Neutrophil (primary cell): Measurements from ENCODE around the gene MYO7B.

Experiments
- H3K27ac ChIP-seq: fragments of 200-600 bp; sonication (generic); 2 replicates; pipeline ENCODE4 v1.5.1; 2016; ENCODE audit warnings: mild to moderate bottlenecking, moderate library complexity
- H3K27me3 ChIP-seq: fragments of 200-600 bp; sonication (generic); 2 replicates; pipeline ENCODE4 v1.6.0; 2016; ENCODE audit warnings: mild to moderate bottlenecking
- H3K36me3 ChIP-seq: fragments of 200-600 bp; sonication (generic); 2 replicates; pipeline ENCODE4 v1.5.1; 2017
- H3K4me1 ChIP-seq, 2 experiments: fragments of 200-600 bp in 1 of 2; sonication (generic) in 1 of 2; 1 replicate in 1 of 2; 2 replicates in 1 of 2; pipeline versions ENCODE4 v1.5.1 to v1.6.1; 2013 to 2016; ENCODE audit warnings: low read depth in 1 of 2, low read length in 1 of 2, mild to moderate bottlenecking in 1 of 2, moderate library complexity in 1 of 2; ENCODE audit not compliant: control insufficient read depth in 1 of 2, insufficient read depth in 1 of 2
- H3K4me3 ChIP-seq, 2 experiments: fragments of 200-600 bp in 1 of 2; sonication (generic) in 1 of 2; 1 replicate in 1 of 2; 2 replicates in 1 of 2; pipeline ENCODE4 v1.5.1; 2013 to 2016; ENCODE audit warnings: low read depth in 1 of 2, low read length in 1 of 2, mild to moderate bottlenecking in 1 of 2, moderate library complexity in 1 of 2
- H3K9me3 ChIP-seq: fragments of 200-600 bp; sonication (generic); 2 replicates; pipeline ENCODE4 v1.5.1; 2016
- CTCF ChIP-seq: fragments of 200-600 bp; sonication (generic); IDR thresholded peaks from 2 replicates; pipeline ENCODE4 v1.5.1; 2016; ENCODE audit warnings: antibody characterized with exemption

The MYO7B gene

GRCh38 chr2:127586746-127587295 is 51.3 kb downstream of the MYO7B start:
- Histone ChIP-seq H3K4me1 (peaks cover 0 to 6% of the 10 kb centered on the region in 2 experiments), H3K27me3 (no peaks in the 10 kb centered on the region), H3K36me3 (peaks cover 22% of the 10 kb centered on the region), H3K4me3 (no peak overlapping the region), H3K27ac (no peak overlapping the region), H3K9me3 (no peaks in the 10 kb centered on the region)
- no peak for TF ChIP-seq CTCF

- Histone ChIP-seq H3K27ac (no peak overlapping the region), H3K4me1 (peaks cover 0 to 6% of the 10 kb centered on the region in 2 experiments), H3K27me3 (no peaks in the 10 kb centered on the region), H3K9me3 (no peaks in the 10 kb centered on the region), H3K36me3 (peaks cover 22% of the 10 kb centered on the region), H3K4me3 (no peak overlapping the region)
- no peak for TF ChIP-seq CTCF
Measured at GRCh38 chr2:127588241-127588640, 52.8 kb downstream of the MYO7B start.

- H3K36me3 ChIP-seq = peaks cover 15% of the 10 kb centered on the region
Measured at GRCh38 chr2:127589358-127589757, 53.9 kb downstream of the MYO7B start.

GRCh38 chr2:127589841-127590240 is 54.4 kb downstream of the MYO7B start:
- H3K9me3 ChIP-seq = no peaks in the 10 kb centered on the region
- no peaks in the 10 kb centered on the region for H3K27me3 ChIP-seq
- peaks cover 10% of the 10 kb centered on the region for H3K36me3 ChIP-seq
- no peak for TF ChIP-seq CTCF
- no peak overlapping the region for H3K4me3 ChIP-seq
- H3K4me1 ChIP-seq = peaks cover 0 to 6% of the 10 kb centered on the region in 2 experiments
- H3K27ac ChIP-seq = no peak overlapping the region

More at GRCh38 chr2:127589358-127589757, 53.9 kb downstream of the MYO7B start:
- Histone ChIP-seq H3K27me3 (no peaks in the 10 kb centered on the region), H3K27ac (no peak overlapping the region), H3K4me1 (peaks cover 0 to 6% of the 10 kb centered on the region in 2 experiments), H3K9me3 (no peaks in the 10 kb centered on the region), H3K4me3 (no peak overlapping the region)
- no peak for TF ChIP-seq CTCF

GRCh38 chr2:127590386-127591190 is 55.1 kb downstream of the MYO7B start:
- no peak overlapping the region for H3K4me3 ChIP-seq
- H3K36me3 ChIP-seq = peaks cover 7% of the 10 kb centered on the region
- H3K4me1 ChIP-seq = peaks cover 0 to 6% of the 10 kb centered on the region in 2 experiments
- no peaks in the 10 kb centered on the region for H3K9me3 ChIP-seq
- TF ChIP-seq CTCF = no peak
- no peak overlapping the region for H3K27ac ChIP-seq
- no peaks in the 10 kb centered on the region for H3K27me3 ChIP-seq
